HepG2 (cell line): Measurements from ENCODE around the gene NFKB1. TPM values are rescaled to one million over a fixed set of nuclear protein-coding genes. Genes with fewer than 3 reads are reported as not detected.

Source experiments
- CTCF ChIP-seq: sonication (generic); formaldehyde crosslinking; IDR thresholded peaks from 2 replicates; pipeline ENCODE4 v1.5.0; 2020; ENCODE audit warnings: mild to moderate bottlenecking, missing genetic modification reagents, moderate library complexity
- KLF9 ChIP-seq: IDR thresholded peaks from 2 replicates; pipeline ENCODE4 v1.6.1; 2016; ENCODE audit warnings: low read depth
- NR2F6 ChIP-seq, 2 experiments: IDR thresholded peaks; 2 replicates each; pipeline ENCODE4 v1.6.1; 2016; ENCODE audit warnings: antibody characterized with exemption in 1 of 2, mild to moderate bottlenecking in 1 of 2
- RBM39 ChIP-seq: fragments of 200-400 bp; formaldehyde crosslinking; IDR thresholded peaks from one replicate; pipeline ENCODE4 v1.6.1; 2018; ENCODE audit warnings: antibody characterized with exemption, mild to moderate bottlenecking, low read depth, low read length; ENCODE audit not compliant: poor library complexity, severe bottlenecking
- SAP130 ChIP-seq: IDR thresholded peaks from 2 replicates; pipeline ENCODE4 v1.6.1; 2016; ENCODE audit warnings: low read depth
- SIX4 ChIP-seq: sonication (generic); formaldehyde crosslinking; IDR thresholded peaks from 2 replicates; pipeline ENCODE4 v1.4.0; 2020; ENCODE audit warnings: missing genetic modification reagents
- XRCC5 ChIP-seq: fragments of 200-400 bp; formaldehyde crosslinking; optimal IDR thresholded peaks from 2 replicates; pipeline ENCODE3; 2017; ENCODE audit warnings: mild to moderate bottlenecking, low read length
- ZBTB33 ChIP-seq: sonication (generic); formaldehyde crosslinking; IDR thresholded peaks from 2 replicates; pipeline ENCODE4 v1.4.0; 2020; ENCODE audit warnings: missing genetic modification reagents
- ZFX ChIP-seq: sonication (generic); formaldehyde crosslinking; IDR thresholded peaks from 2 replicates; pipeline ENCODE4 v1.4.0; 2020; ENCODE audit warnings: mild to moderate bottlenecking, low read depth, missing genetic modification reagents, moderate library complexity
- ZHX2 ChIP-seq, 2 experiments: sonication (generic) in 1 of 2; formaldehyde crosslinking in 1 of 2; IDR thresholded peaks; 2 replicates each; pipeline versions ENCODE4 v1.6.1 to v1.9.0; 2014 to 2022; ENCODE audit warnings: antibody characterized with exemption in 1 of 2, borderline replicate concordance in 1 of 2, inconsistent platforms in 1 of 2, low read depth in 1 of 2, missing genetic modification reagents in 1 of 2
- ZNF83 ChIP-seq: sonication (generic); formaldehyde crosslinking; IDR thresholded peaks from 2 replicates; pipeline ENCODE4 v1.4.0; 2020; ENCODE audit warnings: missing genetic modification reagents, mild to moderate bottlenecking, borderline replicate concordance
- polyA plus RNA-seq, 8 experiments: library from polyadenylated mRNA; depleted of rRNA in 3 of 8; stranded (reverse) in 7 of 8; unstranded in 1 of 8; fragments of >200 nt; fragmentation: Illumina TruSeq in 4 of 8; extraction: Trizol in 4 of 8; gene quantifications; 2 replicates each; pipeline versions ENCODE4 v1.2.1 to v1.2.3, GENCODE V29; 2011 to 2016; ENCODE audit warnings: low read depth in 4 of 8, missing spikeins in 1 of 8, mixed read lengths in 1 of 8; ENCODE audit not compliant: insufficient read depth in 1 of 8
- total RNA-seq, 5 experiments: library from RNA; depleted of rRNA; stranded (reverse); fragments of >200 nt; fragmentation: Illumina TruSeq; extraction: Trizol; gene quantifications; 2 replicates each; pipeline ENCODE4 v1.2.3, GENCODE V29; 2016; ENCODE audit warnings: low read depth in 1 of 5
- TF ChIP-seq, protein P1 (sequence below): sonication (generic); formaldehyde crosslinking; IDR thresholded peaks from 2 replicates; pipeline ENCODE4 v1.5.0; 2020; ENCODE audit warnings: missing genetic modification reagents
- TF ChIP-seq, protein P2 (sequence below): sonication (generic); formaldehyde crosslinking; IDR thresholded peaks from 2 replicates; pipeline ENCODE4 v1.4.0; 2020; ENCODE audit warnings: low read depth, mild to moderate bottlenecking, missing genetic modification reagents
- TF ChIP-seq, protein P3 (sequence below): sonication (generic); formaldehyde crosslinking; IDR thresholded peaks from 2 replicates; pipeline ENCODE4 v1.8.1; 2023; ENCODE audit warnings: mild to moderate bottlenecking, missing genetic modification reagents

NFKB1 gene
- total and polyA plus RNA-seq, 2 of the 13 experiments (the other 11 are each of a cell fraction or from before 2014, with no cell fraction given): 15.4 to 31.6 TPM

- TF ChIP-seq NR2F6 (IDR thresholded peaks at IDR 0.05) (peak; percentile 21), NR2F6 (CRISPR knock-in tag; IDR thresholded peaks at IDR 0.05) (no peak), ZNF83 (CRISPR knock-in tag) (no peak), ZHX2 (IDR thresholded peaks at IDR 0.05; ENCODE audit: low read depth) (no peak), ZHX2 (CRISPR knock-in tag; IDR thresholded peaks at IDR 0.05; ENCODE audit: borderline replicate concordance) (no peak), ZBTB33 (CRISPR knock-in tag) (no peak), ZFX (CRISPR knock-in tag) (peak; percentile 53), RBM39 (no peak), KLF9 (0 out of 2 replicates have a peak, but pooled peaks have one; percentile 52), SIX4 (CRISPR knock-in tag) (no peak), CTCF (CRISPR knock-in tag) (peak; percentile 87), XRCC5 (peak; percentile 31), SAP130 (peak; percentile 70; the same call in 1 of the 2 replicates)
- TF ChIP-seq, protein P1, sequence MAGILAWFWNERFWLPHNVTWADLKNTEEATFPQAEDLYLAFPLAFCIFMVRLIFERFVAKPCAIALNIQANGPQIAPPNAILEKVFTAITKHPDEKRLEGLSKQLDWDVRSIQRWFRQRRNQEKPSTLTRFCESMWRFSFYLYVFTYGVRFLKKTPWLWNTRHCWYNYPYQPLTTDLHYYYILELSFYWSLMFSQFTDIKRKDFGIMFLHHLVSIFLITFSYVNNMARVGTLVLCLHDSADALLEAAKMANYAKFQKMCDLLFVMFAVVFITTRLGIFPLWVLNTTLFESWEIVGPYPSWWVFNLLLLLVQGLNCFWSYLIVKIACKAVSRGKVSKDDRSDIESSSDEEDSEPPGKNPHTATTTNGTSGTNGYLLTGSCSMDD (CRISPR knock-in tag): no peak
- TF ChIP-seq, protein P2, sequence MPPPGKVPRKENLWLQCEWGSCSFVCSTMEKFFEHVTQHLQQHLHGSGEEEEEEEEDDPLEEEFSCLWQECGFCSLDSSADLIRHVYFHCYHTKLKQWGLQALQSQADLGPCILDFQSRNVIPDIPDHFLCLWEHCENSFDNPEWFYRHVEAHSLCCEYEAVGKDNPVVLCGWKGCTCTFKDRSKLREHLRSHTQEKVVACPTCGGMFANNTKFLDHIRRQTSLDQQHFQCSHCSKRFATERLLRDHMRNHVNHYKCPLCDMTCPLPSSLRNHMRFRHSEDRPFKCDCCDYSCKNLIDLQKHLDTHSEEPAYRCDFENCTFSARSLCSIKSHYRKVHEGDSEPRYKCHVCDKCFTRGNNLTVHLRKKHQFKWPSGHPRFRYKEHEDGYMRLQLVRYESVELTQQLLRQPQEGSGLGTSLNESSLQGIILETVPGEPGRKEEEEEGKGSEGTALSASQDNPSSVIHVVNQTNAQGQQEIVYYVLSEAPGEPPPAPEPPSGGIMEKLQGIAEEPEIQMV (CRISPR knock-in tag): no peak
- TF ChIP-seq, protein P3, sequence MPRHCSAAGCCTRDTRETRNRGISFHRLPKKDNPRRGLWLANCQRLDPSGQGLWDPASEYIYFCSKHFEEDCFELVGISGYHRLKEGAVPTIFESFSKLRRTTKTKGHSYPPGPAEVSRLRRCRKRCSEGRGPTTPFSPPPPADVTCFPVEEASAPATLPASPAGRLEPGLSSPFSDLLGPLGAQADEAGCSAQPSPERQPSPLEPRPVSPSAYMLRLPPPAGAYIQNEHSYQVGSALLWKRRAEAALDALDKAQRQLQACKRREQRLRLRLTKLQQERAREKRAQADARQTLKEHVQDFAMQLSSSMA (CRISPR knock-in tag): no peak
These were observed 119.7 kb downstream of the NFKB1 start (continued) for GRCh38 chr4:102620697-102621497.
